HL-60 (cell line): ENCODE measurements around the gene USF3.
"Not testable (repeated sequence)": the region's sequence is repeated elsewhere in the genome, so short reads cannot be mapped to it uniquely, and the experiment has no call there.

Source experiments
- DNase-seq, 2 experiments: peaks; one replicate each; pipeline ENCODE4 v3.0.0-alpha.2; 2010 to 2020; ENCODE audit warnings: low read depth in 1 of 2, low spot score in 1 of 2
- H3K27ac ChIP-seq: fragments of 250-450 bp; sonication (Bioruptor Pico); replicated peaks from 2 replicates; pipeline ENCODE4 v1.5.1; 2020; ENCODE audit warnings: mild to moderate bottlenecking, moderate library complexity
- H3K27me3 ChIP-seq: fragments of 250-450 bp; sonication (Bioruptor Pico); 2 replicates; pipeline ENCODE4 v1.5.1; 2021; ENCODE audit warnings: mild to moderate bottlenecking, moderate library complexity; ENCODE audit not compliant: insufficient read depth, poor library complexity, severe bottlenecking
- H3K4me3 ChIP-seq: replicated peaks from 2 replicates; pipeline ENCODE4 v1.5.1; 2011; ENCODE audit warnings: mild to moderate bottlenecking, control low read depth, low read length; ENCODE audit not compliant: insufficient read depth
- CTCF ChIP-seq: IDR thresholded peaks from one replicate; pipeline ENCODE4 v1.5.1; 2011; ENCODE audit warnings: low read length, control low read depth, inconsistent platforms; ENCODE audit not compliant: insufficient read depth
- GABPA ChIP-seq: IDR thresholded peaks from 2 replicates; pipeline ENCODE4 v1.6.1; 2012; ENCODE audit warnings: low read depth
- POLR2AphosphoS5 ChIP-seq: IDR thresholded peaks from 2 replicates; pipeline ENCODE4 v1.6.1; 2012; ENCODE audit warnings: low read depth
- REST ChIP-seq: IDR thresholded peaks from 2 replicates; pipeline ENCODE4 v1.6.1; 2012; ENCODE audit warnings: low read depth; ENCODE audit not compliant: insufficient replicate concordance
- SPI1 ChIP-seq: IDR thresholded peaks from 2 replicates; pipeline ENCODE4 v1.6.1; 2012; ENCODE audit warnings: low read depth, mild to moderate bottlenecking, borderline replicate concordance

The USF3 gene

GRCh38 chr3:113643583-113643982 is 52.9 kb downstream of the USF3 start:
- Histone ChIP-seq H3K27me3 (no peaks in the 10 kb centered on the region), H3K27ac (no peak overlapping the region), H3K4me3 (no peak overlapping the region)
- DNase-seq, result no peak
- no peak for TF ChIP-seq CTCF
- no peak for TF ChIP-seq GABPA
- no peak for TF ChIP-seq POLR2AphosphoS5
- TF ChIP-seq SPI1, result no peak
- TF ChIP-seq REST, result no peak

- H3K27ac ChIP-seq, result no peak overlapping the region
- H3K4me3 ChIP-seq, result no peak overlapping the region
- no peaks in the 10 kb centered on the region for H3K27me3 ChIP-seq
- DNase-seq, result no peak
- no peak for TF ChIP-seq GABPA
- TF ChIP-seq SPI1, result no peak
- TF ChIP-seq REST, result no peak
- no peak for TF ChIP-seq POLR2AphosphoS5
- no peak for TF ChIP-seq CTCF
These were observed 57.5 kb downstream of the USF3 start for GRCh38 chr3:113638910-113639309.

DNA sequence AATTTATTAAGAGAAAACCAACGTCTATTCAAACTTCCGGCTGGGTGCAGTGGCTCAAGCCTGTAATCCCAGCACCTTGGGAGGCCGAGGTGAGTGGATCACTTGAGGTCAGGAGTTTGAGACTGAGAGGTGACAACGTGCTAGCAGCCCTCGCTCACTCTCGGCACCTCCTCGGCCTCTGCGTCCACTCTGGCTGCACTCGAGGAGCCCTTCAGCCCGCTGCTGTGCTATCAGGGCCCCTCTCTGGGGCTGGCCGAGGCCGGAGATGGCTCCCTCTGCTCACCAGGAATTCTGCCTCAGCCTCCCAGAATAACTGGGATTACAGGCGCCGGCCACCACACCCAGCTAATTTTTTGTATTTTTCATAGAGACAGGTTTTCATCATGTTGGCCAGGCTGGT is 58.7 kb downstream of the USF3 start:
- Histone ChIP-seq H3K27ac (no peak overlapping the region), H3K4me3 (no peak overlapping the region), H3K27me3 (no peaks in the 10 kb centered on the region)
- no peak for TF ChIP-seq REST
- TF ChIP-seq CTCF, result no peak
- TF ChIP-seq GABPA, result no peak
- no peak for TF ChIP-seq POLR2AphosphoS5
- TF ChIP-seq SPI1, result no peak
- DNase-seq, result no peak

DNA sequence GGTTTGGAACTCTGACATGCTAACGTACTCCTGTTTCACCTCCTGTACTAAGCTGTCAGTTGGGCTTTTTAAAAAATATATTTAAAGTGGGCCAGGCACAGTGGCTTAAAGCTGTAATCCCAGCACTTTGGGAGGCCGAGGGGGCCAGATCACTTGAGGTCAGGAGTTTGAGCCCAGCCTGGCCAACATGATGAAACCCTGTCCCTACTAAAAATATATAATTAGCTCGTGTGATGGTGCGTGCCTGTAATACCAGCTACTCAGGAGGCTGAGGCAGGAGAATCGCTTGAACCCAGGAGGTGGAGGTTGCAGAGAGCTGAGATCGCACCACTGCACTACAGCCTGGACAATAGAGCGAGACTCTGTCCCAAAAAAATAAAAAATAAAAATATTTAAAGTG is 60.4 kb downstream of the USF3 start:
- not testable (repeated sequence) for H3K27ac ChIP-seq, H3K27me3 ChIP-seq, H3K4me3 ChIP-seq, DNase-seq
